PC-9 (cell line): ENCODE results near the gene BBX. TPM values are rescaled to one million over a fixed set of nuclear protein-coding genes. Genes with fewer than 3 reads are reported as not detected.

ENCODE experiments used
- BruUV-seq: library from RNA; stranded (reverse); fragments of 400-500 nt; replicated peaks from 2 replicates; lab custom pipeline; 2021; lab: Mats Ljungman, UMichigan
- CTCF ChIA-PET: fragments of 300-600 bp; sonication (Branson Sonifier 250); formaldehyde crosslinking; loops from one replicate; lab custom pipeline; 2022; ENCODE audit warnings: antibody characterized with exemption; lab: Charles Lee
- POLR2A ChIA-PET: fragments of 300-600 bp; sonication (Branson Sonifier 250); formaldehyde crosslinking; loops from one replicate; lab custom pipeline; 2022; ENCODE audit warnings: antibody characterized with exemption; ENCODE audit not compliant: unreplicated experiment; lab: Charles Lee
- DNase-seq, 2 experiments: peaks; one replicate each; pipeline versions ENCODE4 v3.0.0 to v3.0.0-alpha.2; 2015 to 2022; ENCODE audit warnings: mixed read lengths in 1 of 2
- H2AFZ ChIP-seq: fragments of 200-600 bp; sonication (generic); 2 replicates; pipeline ENCODE4 v1.8.1; 2017; ENCODE audit warnings: antibody characterized with exemption
- H3F3A ChIP-seq: fragments of 200-600 bp; sonication (generic); 2 replicates; pipeline ENCODE4 v1.8.1; 2017; ENCODE audit warnings: antibody characterized with exemption, mild to moderate bottlenecking, low read depth; ENCODE audit not compliant: insufficient read depth
- H3K27ac ChIP-seq: fragments of 200-600 bp; sonication (generic); 2 replicates; pipeline ENCODE4 v1.6.1; 2016; ENCODE audit warnings: mixed run types
- H3K27me3 ChIP-seq: fragments of 200-600 bp; sonication (generic); 2 replicates; pipeline ENCODE4 v1.6.1; 2016; ENCODE audit warnings: low read depth, mixed run types; ENCODE audit not compliant: insufficient read depth
- H3K36me3 ChIP-seq: fragments of 200-600 bp; sonication (generic); 2 replicates; pipeline ENCODE4 v1.6.1; 2016; ENCODE audit warnings: low read depth, mixed run types
- H3K4me1 ChIP-seq: fragments of 200-600 bp; sonication (generic); replicated peaks from 2 replicates; pipeline ENCODE4 v1.6.1; 2016; ENCODE audit warnings: mixed run types; ENCODE audit not compliant: insufficient read depth
- H3K4me2 ChIP-seq: fragments of 200-600 bp; sonication (generic); 2 replicates; pipeline ENCODE4 v1.6.1; 2017; ENCODE audit warnings: mixed run types
- H3K4me3 ChIP-seq: fragments of 200-600 bp; sonication (generic); 2 replicates; pipeline ENCODE4 v1.6.1; 2016; ENCODE audit warnings: mixed run types
- H3K79me2 ChIP-seq: fragments of 200-600 bp; sonication (generic); 2 replicates; pipeline ENCODE4 v1.6.1; 2017; ENCODE audit warnings: low read depth, mixed run types
- H3K9me2 ChIP-seq: fragments of 200-600 bp; sonication (generic); 2 replicates; pipeline ENCODE4 v1.8.1; 2017; ENCODE audit warnings: mild to moderate bottlenecking; ENCODE audit not compliant: insufficient read depth
- H3K9me3 ChIP-seq: fragments of 200-600 bp; sonication (generic); 2 replicates; pipeline ENCODE4 v1.8.1; 2016; ENCODE audit warnings: low read depth; ENCODE audit not compliant: insufficient read depth
- H4K20me1 ChIP-seq: fragments of 200-600 bp; sonication (generic); 2 replicates; pipeline ENCODE4 v1.8.1; 2017; ENCODE audit not compliant: insufficient read depth
- EZH2 ChIP-seq: fragments of 200-600 bp; sonication (generic); IDR thresholded peaks from 2 replicates; pipeline ENCODE4 v1.8.0; 2017; ENCODE audit warnings: antibody characterized with exemption, low read depth
- intact Hi-C: fragments of 100-400 bp; cut with micrococcal nuclease; formaldehyde crosslinking; loops from one replicate; pipeline ENCODE4 v1.10.0; 2022; ENCODE audit not compliant: unreplicated experiment
- total RNA-seq: library from RNA; stranded (reverse); gene quantifications from 2 replicates; pipeline ENCODE4 v1.2.3, GENCODE V29; 2021
- TF ChIP-seq, protein P1 (sequence below): fragments of 200-600 bp; sonication (generic); conservative IDR thresholded peaks from 2 replicates; pipeline ENCODE4 v1.6.1; 2017; ENCODE audit warnings: mixed run types, antibody characterized with exemption, mild to moderate bottlenecking, moderate library complexity

Gene BBX
- total RNA-seq, 1 experiment from 2014 or later: 91.7 TPM

DNA sequence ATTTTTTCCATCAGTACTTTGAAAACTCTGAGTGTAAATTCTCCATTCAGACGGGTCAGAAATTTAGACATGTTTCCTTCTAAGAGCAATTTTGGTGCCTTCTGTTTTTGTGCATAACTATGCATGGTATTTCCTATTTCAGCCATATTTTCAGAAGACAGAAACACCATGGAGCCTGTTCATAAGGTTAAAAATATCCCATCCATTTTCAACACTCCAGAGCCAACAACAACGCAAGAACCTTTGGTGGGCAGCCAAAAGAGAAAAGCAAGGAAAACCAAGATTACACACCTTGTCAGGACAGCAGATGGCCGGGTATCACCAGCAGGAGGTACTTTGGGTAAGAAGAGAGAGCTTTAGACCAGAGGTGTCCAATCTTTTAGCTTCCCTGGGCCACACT, 275.6 kb downstream of the BBX start:
- TF ChIP-seq EZH2: no peak
- TF ChIP-seq, protein P1, sequence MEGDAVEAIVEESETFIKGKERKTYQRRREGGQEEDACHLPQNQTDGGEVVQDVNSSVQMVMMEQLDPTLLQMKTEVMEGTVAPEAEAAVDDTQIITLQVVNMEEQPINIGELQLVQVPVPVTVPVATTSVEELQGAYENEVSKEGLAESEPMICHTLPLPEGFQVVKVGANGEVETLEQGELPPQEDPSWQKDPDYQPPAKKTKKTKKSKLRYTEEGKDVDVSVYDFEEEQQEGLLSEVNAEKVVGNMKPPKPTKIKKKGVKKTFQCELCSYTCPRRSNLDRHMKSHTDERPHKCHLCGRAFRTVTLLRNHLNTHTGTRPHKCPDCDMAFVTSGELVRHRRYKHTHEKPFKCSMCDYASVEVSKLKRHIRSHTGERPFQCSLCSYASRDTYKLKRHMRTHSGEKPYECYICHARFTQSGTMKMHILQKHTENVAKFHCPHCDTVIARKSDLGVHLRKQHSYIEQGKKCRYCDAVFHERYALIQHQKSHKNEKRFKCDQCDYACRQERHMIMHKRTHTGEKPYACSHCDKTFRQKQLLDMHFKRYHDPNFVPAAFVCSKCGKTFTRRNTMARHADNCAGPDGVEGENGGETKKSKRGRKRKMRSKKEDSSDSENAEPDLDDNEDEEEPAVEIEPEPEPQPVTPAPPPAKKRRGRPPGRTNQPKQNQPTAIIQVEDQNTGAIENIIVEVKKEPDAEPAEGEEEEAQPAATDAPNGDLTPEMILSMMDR: no peak
- BruUV-seq: no TSS peak
- no peaks in the 10 kb centered on the region; the same call in 1 of the 2 replicates for H4K20me1 ChIP-seq
- H3K79me2 ChIP-seq: no peaks in the 10 kb centered on the region
- H3F3A ChIP-seq: peaks cover 6% of the 10 kb centered on the region; the same call in 1 of the 2 replicates
- peaks cover 39% of the 10 kb centered on the region for H3K36me3 ChIP-seq
- no peaks in the 10 kb centered on the region for H3K9me3 ChIP-seq
- H3K4me1 ChIP-seq: peaks cover 27% of the 10 kb centered on the region
- no peaks in the 10 kb centered on the region for H3K9me2 ChIP-seq
- peak overlapping the region; percentile 37; the same call in 1 of the 2 replicates for H3K4me2 ChIP-seq
- H3K27ac ChIP-seq: no peak overlapping the region
- no peak for DNase-seq
- CTCF ChIA-PET: interaction anchor here (0.6 to 1.0 kb wide), 3 partner anchors 118 to 1032 kb away, joined by 3 to 7 read pairs (median 6); no protein-coding TSS in a partner anchor
- POLR2A ChIA-PET: no interaction called here
- no peak overlapping the region for H3K4me3 ChIP-seq
- intact Hi-C loops: loop anchor here (10.0 kb wide), 1 partner anchor 676 kb away; no protein-coding TSS in a partner anchor
- no peak overlapping the region for H2AFZ ChIP-seq
- H3K27me3 ChIP-seq: no peaks in the 10 kb centered on the region

DNA sequence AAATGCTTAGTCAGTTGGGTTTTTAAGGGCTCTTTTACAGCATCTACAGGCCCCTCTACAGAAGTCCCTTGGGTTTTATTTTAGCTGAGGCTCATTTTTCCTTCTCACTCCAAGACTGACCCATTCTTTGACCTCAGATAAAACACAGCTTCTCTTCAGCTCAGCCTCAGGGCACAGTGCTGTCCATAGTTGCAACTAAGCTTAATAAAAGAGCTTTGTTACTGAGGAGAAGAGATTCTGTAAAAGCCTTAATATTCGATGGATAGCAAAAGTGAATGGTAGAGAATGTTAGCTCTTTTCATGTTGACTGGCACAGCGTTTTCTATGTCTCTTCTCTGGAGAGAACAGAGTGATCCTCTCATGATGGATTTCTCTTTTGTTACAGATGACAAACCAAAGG, 277.9 kb downstream of the BBX start:
- Histone ChIP-seq H3K79me2 (no peaks in the 10 kb centered on the region), H3K9me3 (no peaks in the 10 kb centered on the region), H4K20me1 (no peaks in the 10 kb centered on the region; the same call in 1 of the 2 replicates), H2AFZ (no peak overlapping the region), H3K9me2 (no peaks in the 10 kb centered on the region), H3K4me1 (peaks cover 27% of the 10 kb centered on the region), H3F3A (peaks cover 6% of the 10 kb centered on the region; the same call in 1 of the 2 replicates), H3K27me3 (no peaks in the 10 kb centered on the region), H3K36me3 (peaks cover 48% of the 10 kb centered on the region), H3K4me3 (no peak overlapping the region), H3K4me2 (no peak overlapping the region), H3K27ac (no peak overlapping the region)
- no TSS peak for BruUV-seq
- intact Hi-C loops: no loop called here
- no peak for DNase-seq
- ChIA-PET CTCF (no interaction called here), POLR2A (interaction anchor here (0.6 kb wide), 1 partner anchor 538 kb away, joined by 5 read pairs; no protein-coding TSS in a partner anchor)
- TF ChIP-seq, protein P1: no peak
- no peak for TF ChIP-seq EZH2

DNA sequence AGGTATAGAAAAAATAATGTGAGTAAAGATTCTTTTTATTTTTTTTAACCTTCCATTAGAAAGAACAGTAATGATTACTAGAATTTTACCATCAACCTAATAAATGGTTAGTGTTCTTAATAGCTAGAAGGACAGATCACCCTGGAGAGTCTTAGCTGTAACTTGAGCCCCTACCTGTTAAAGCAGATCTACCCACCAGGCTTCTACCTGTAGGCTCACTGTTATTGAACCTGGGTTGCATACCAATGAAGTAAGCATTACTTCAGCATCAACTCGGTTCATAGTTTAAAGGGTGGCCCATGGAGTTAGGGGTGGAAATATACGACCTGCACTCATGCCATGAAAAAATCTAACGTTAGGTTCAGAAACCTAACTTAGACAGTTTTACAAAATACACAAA, 280.4 kb downstream of the BBX start:
- Histone ChIP-seq H3K79me2 (no peaks in the 10 kb centered on the region), H3K9me3 (no peaks in the 10 kb centered on the region), H3F3A (no peaks in the 10 kb centered on the region), H3K4me1 (peaks cover 2% of the 10 kb centered on the region; the same call in 1 of the 2 replicates), H3K9me2 (no peaks in the 10 kb centered on the region), H3K4me3 (no peak overlapping the region), H3K27ac (no peak overlapping the region), H3K36me3 (peaks cover 44% of the 10 kb centered on the region), H4K20me1 (no peaks in the 10 kb centered on the region), H3K27me3 (no peaks in the 10 kb centered on the region), H2AFZ (no peak overlapping the region), H3K4me2 (no peak overlapping the region)
- DNase-seq: no peak
- ChIA-PET POLR2A (no interaction called here), CTCF (no interaction called here)
- intact Hi-C loops: no loop called here
- BruUV-seq: no TSS peak
- no peak for TF ChIP-seq EZH2
- TF ChIP-seq, protein P1: no peak
